DMS 273 treated with DMSO at 0.1 percent for 48 hours (cell line): ENCODE measurements around the gene TMPRSS7.
A peak's percentile ranks its signal among the peaks of the same experiment; 100 is the strongest.
"Not testable (repeated sequence)": the region's sequence is repeated elsewhere in the genome, so short reads cannot be mapped to it uniquely, and the experiment has no call there.

Experiments used
- DNase-seq: peaks from one replicate; lab custom pipeline; 2025; lab: John Stamatoyannopoulos, UW

Gene TMPRSS7

GRCh38 chr3:112059497-112059896 is 25.0 kb downstream of the TMPRSS7 start:
- no peak for DNase-seq

GRCh38 chr3:112061152-112061551 is 26.6 kb downstream of the TMPRSS7 start:
- no peak for DNase-seq

- DNase-seq, result not testable (repeated sequence)
These were observed 38.0 kb downstream of the TMPRSS7 start for GRCh38 chr3:112072387-112073060.

- no peak for DNase-seq
These were observed 39.5 kb downstream of the TMPRSS7 start for GRCh38 chr3:112074006-112074405.

- peak; percentile 74 for DNase-seq
These were observed 40.3 kb downstream of the TMPRSS7 start for GRCh38 chr3:112074616-112075497.

- no peak for DNase-seq
These were observed 43.9 kb downstream of the TMPRSS7 start for GRCh38 chr3:112078125-112079083.

GRCh38 chr3:112083239-112083638 is 48.7 kb downstream of the TMPRSS7 start:
- no peak for DNase-seq

GRCh38 chr3:112084980-112085705 is 50.6 kb downstream of the TMPRSS7 start:
- no peak for DNase-seq

- DNase-seq, result no peak
These were observed 51.2 kb downstream of the TMPRSS7 start for GRCh38 chr3:112085735-112086075.

- peak; percentile 62 for DNase-seq
These were observed 51.7 kb downstream of the TMPRSS7 start, which contains the start of gene C3orf52 for GRCh38 chr3:112086076-112086854. C3orf52 (plus strand) TSS chr3:112086389; CDS start chr3:112086408, 19 bp downstream.

- no peak for DNase-seq
These were observed 52.5 kb downstream of the TMPRSS7 start for GRCh38 chr3:112086875-112087524.

GRCh38 chr3:112087746-112088145 is 53.2 kb downstream of the TMPRSS7 start:
- no peak for DNase-seq

GRCh38 chr3:112088944-112089343 is 54.4 kb downstream of the TMPRSS7 start:
- no peak for DNase-seq

GRCh38 chr3:112089956-112090886 is 55.7 kb downstream of the TMPRSS7 start:
- DNase-seq, result no peak

- no peak for DNase-seq
These were observed 56.5 kb downstream of the TMPRSS7 start for GRCh38 chr3:112090887-112091586.

- no peak for DNase-seq
These were observed 58.1 kb downstream of the TMPRSS7 start for GRCh38 chr3:112092496-112093179.

GRCh38 chr3:112093180-112093522 is 58.6 kb downstream of the TMPRSS7 start:
- DNase-seq, result no peak

- no peak for DNase-seq
These were observed 61.2 kb downstream of the TMPRSS7 start for GRCh38 chr3:112095731-112096130.
